Urothelium cell line (cell line): Measurements from ENCODE around the gene ALDH5A1.

Experiments
- DNase-seq: peaks from one replicate; pipeline ENCODE4 v3.0.0; 2011; ENCODE audit warnings: low spot score, mixed read lengths
- FAIRE-seq: peaks from 2 replicates; lab custom pipeline; 2011; peaks lifted over from hg19 to GRCh38; lab: Jason Lieb, UNC

Gene ALDH5A1

DNA sequence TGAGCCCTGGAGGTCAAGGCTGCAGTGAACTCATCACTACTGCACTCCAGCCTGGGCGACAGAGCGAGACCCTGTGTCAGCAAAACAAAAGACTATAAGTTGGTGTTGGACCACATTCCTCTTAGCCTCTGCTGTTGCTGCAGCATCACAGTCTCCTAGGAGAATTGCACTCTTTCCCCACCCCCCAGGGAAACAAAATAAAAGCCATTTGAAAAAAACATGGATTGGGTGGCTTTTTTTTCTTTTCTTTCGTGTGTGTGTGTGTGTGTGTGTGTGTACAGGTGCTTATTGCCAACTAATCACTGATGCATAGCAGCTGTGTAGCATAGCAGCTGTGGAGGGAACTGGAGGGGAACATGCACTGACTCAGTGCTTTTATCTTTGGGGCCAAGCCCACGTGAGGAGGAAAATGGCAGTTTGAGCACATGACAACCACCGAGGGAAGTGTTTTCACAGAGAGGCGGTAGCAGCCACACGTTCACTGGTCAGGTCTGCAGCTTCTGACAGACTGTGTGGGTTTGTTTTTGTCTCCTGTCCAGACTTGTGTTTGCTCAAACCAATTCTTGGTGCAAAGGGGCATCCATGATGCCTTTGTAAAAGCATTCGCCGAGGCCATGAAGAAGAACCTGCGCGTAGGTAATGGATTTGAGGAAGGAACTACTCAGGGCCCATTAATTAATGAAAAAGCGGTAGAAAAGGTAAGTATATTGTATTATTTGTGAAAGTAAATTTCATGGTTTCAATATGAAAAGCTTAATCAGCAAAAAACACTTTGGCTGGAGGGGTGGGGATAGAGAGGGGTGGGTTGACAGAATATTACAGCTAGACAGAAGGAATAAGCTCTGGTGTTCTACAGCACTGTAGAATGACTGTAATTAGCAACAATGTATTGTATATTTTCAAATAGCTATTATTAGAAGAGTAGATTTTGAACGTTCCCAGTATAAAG is 27.7 kb downstream of the ALDH5A1 start:
- FAIRE-seq, result no peak
- no peak for DNase-seq

GRCh38 chr6:24524329-24524728 is 29.6 kb downstream of the ALDH5A1 start:
- no peak for DNase-seq
- no peak for FAIRE-seq

- FAIRE-seq (no peak), DNase-seq (peak; percentile 32)
These were observed 30.0 kb downstream of the ALDH5A1 start for GRCh38 chr6:24524805-24525204.

- FAIRE-seq (no peak), DNase-seq (no peak)
These were observed 35.2 kb downstream of the ALDH5A1 start for GRCh38 chr6:24529985-24530384.

DNA sequence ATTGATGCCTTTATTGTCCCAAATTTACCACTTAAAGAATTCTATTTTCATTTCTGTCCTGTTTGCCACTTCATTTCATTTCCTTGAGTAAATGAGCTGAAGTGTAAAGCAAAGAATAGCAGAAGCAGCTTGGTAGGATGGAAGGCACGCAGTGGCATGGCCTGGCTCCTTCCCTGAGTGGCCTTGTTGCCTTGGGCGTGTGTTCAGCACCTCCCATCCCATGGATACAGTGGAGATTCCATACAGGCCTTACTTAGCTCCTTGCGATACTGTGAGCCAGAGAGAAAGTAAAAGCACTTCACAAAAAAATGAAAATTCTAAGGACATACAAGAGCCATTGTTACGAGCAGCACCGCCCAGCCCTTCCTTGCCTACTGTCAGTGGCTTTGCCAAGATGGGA is 39.6 kb downstream of the ALDH5A1 start:
- DNase-seq, result no peak
- no peak for FAIRE-seq

- DNase-seq, result no peak
- no peak for FAIRE-seq
These were observed 40.4 kb downstream of the ALDH5A1 start for GRCh38 chr6:24535210-24535609.

GRCh38 chr6:24536466-24536865 is 41.7 kb downstream of the ALDH5A1 start:
- DNase-seq, result no peak
- FAIRE-seq, result no peak

- DNase-seq, result no peak
These were observed 42.4 kb downstream of the ALDH5A1 start for GRCh38 chr6:24537082-24537699.

DNA sequence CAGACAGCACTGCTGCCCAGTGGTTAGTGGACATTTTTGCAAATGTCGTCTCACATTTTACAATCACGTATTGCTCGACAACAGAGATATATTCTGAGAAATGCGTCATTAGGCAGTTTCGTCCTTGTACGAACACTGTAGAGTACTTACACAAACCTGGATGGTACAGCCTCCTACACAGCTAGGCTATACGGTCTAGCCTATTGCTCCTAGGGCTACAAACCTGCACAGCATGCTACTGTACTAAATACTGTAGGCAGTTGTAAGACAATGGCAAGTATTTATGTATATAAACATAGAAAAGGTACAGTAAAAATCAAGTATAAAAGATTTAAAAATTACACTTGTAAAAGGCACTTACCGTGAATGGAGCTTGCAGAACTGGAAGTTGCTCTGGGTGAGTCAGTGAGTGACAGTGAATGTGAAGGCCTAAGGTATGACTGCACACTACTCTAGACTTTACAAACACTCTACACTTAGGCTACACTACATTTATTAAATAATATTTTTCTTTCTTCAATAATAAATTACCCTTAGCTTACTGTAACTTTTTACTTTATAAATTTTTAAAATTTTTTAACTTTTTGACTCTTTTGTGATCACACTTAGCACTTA is 43.1 kb downstream of the ALDH5A1 start:
- FAIRE-seq, result no peak
- no peak for DNase-seq

More at GRCh38 chr6:24537082-24537699, 42.4 kb downstream of the ALDH5A1 start:
- FAIRE-seq, result no peak

- FAIRE-seq (no peak), DNase-seq (no peak)
These were observed 44.6 kb downstream of the ALDH5A1 start for GRCh38 chr6:24539416-24539815.

GRCh38 chr6:24540197-24540596 is 45.4 kb downstream of the ALDH5A1 start:
- DNase-seq (no peak), FAIRE-seq (no peak)

GRCh38 chr6:24543683-24544082 is 48.9 kb downstream of the ALDH5A1 start:
- no peak for DNase-seq
- FAIRE-seq, result no peak

GRCh38 chr6:24545183-24545582 is 50.4 kb downstream of the ALDH5A1 start:
- DNase-seq, result no peak
- FAIRE-seq, result no peak

- DNase-seq (no peak), FAIRE-seq (no peak)
These were observed 50.9 kb downstream of the ALDH5A1 start for GRCh38 chr6:24545691-24546090.

DNA sequence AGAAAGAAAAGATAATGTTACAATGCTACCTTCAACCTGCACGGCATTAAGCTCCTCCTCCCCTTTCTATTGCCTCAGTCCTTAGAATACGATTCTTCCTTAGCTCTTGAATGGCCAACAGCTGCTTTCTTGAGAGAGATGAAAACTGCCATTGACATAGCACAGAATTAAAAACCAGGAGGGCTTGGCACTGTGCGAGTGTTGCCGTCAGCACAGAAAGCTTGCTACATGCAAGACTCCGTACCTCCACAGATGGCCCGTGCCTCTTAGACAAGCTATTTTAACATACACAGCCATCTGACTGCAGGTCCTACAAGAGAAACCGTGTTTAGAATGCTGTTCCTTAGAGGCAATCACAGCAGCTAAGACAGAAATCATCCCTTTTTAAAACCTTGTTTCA is 51.7 kb downstream of the ALDH5A1 start:
- FAIRE-seq (no peak), DNase-seq (no peak)

GRCh38 chr6:24547243-24547642 is 52.5 kb downstream of the ALDH5A1 start:
- DNase-seq, result peak; percentile 39
- no peak for FAIRE-seq

DNA sequence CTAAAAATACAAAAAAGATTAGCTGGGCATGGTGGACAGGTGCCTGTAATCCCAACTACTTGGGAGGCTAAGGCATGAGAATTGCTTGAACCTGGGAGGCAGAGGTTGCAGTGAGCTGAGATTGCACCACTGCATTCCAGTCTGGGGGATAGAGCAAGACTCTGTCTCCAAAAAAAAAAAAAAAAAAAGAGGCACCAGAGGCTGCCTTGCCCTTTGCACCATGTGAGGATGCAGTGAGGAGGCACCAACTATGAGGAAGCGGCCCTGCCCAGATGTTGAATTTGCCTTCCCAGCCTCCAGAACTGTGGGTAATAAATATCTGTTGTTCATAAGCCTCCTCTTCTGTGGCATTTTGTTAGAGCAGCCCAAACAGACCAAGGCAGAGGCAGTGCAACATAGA is 54.4 kb downstream of the ALDH5A1 start:
- FAIRE-seq (no peak), DNase-seq (no peak)

- DNase-seq, result no peak
- no peak for FAIRE-seq
These were observed 55.0 kb downstream of the ALDH5A1 start for GRCh38 chr6:24549674-24550353.

DNA sequence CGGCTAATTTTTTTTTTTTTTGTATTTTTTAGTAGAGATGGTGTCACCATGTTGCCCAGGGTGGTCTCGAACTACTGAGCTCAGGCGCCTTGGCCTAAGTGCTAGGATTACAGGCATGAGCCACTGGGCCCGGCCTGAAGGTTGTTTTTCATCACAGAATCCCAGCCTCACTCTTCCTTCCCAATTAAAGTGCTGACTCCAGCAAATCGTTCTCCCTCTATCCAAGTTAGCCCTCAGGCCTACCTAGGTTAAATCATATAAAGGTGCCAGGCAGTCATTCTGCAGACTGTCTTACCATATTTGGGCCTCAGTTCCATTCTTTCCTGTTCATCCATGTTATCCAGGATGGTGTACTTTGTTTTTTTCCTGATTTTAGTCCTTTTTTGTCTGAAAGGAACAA is 56.4 kb downstream of the ALDH5A1 start:
- FAIRE-seq (no peak), DNase-seq (no peak)

DNA sequence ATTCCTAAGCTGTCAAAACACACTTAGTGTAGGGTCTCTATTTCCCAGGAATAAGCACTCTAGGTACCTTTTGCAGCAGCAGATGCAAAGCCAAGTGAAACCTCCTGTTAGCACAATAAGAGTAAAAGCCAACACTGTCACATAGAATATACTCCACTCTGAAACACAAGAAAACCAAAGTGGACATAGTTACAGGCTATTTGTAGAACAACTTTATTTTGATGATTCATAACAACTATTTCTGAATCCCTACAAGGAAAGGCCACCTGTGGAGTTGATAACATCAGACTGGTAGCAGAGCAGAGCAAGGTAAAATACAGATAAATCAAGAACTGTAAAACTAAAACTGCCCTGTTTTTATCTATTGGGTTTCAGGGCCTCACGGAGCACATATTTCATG is 59.7 kb downstream of the ALDH5A1 start:
- no peak for DNase-seq
- FAIRE-seq, result no peak

GRCh38 chr6:24558516-24558915 is 63.7 kb downstream of the ALDH5A1 start:
- DNase-seq, result no peak
- FAIRE-seq, result no peak
